H1 (cell line): ENCODE results near the gene DERL2. TPM values are rescaled to one million over a fixed set of nuclear protein-coding genes. Genes with fewer than 3 reads are reported as not detected.

ENCODE experiments used
- CTCF ChIA-PET: fragments of 300-600 bp; sonication (Branson Sonifier 250); formaldehyde crosslinking; loops from one replicate; lab custom pipeline; 2021; ENCODE audit not compliant: partially characterized antibody; lab: Charles Lee
- POLR2A ChIA-PET: fragments of 300-600 bp; sonication (Branson Sonifier 250); formaldehyde crosslinking; loops from one replicate; lab custom pipeline; 2021; ENCODE audit warnings: inconsistent platforms; ENCODE audit not compliant: partially characterized antibody; lab: Charles Lee
- DNase-seq, 2 experiments: peaks; one replicate each; pipeline versions ENCODE4 v3.0.0 to v3.0.0-alpha.2; 2010 to 2022; ENCODE audit warnings: low spot score in 2 of 2, low read depth in 1 of 2, mixed read lengths in 1 of 2
- FAIRE-seq: peaks from 2 replicates; lab custom pipeline; 2011; peaks lifted over from hg19 to GRCh38; lab: Jason Lieb, UNC
- H2AFZ ChIP-seq: 2 replicates; pipeline ENCODE4 v1.8.1; 2012; ENCODE audit warnings: low read length, inconsistent platforms
- H2AK5ac ChIP-seq: 2 replicates; pipeline ENCODE4 v1.6.1; 2013; ENCODE audit warnings: low read depth, low read length
- H2BK120ac ChIP-seq: replicated peaks from 2 replicates; pipeline ENCODE3; 2013; ENCODE audit warnings: low read depth, low read length, inconsistent platforms
- H2BK12ac ChIP-seq: 2 replicates; pipeline ENCODE4 v1.6.1; 2013; ENCODE audit warnings: low read depth, low read length
- H2BK15ac ChIP-seq: 2 replicates; pipeline ENCODE4 v1.6.1; 2013; ENCODE audit warnings: low read length
- H2BK20ac ChIP-seq: 2 replicates; pipeline ENCODE4 v1.6.1; 2013; ENCODE audit warnings: low read length
- H2BK5ac ChIP-seq: 2 replicates; pipeline ENCODE4 v1.6.1; 2013; ENCODE audit warnings: low read depth, low read length
- H3K14ac ChIP-seq: 2 replicates; pipeline ENCODE4 v1.6.1; 2013; ENCODE audit warnings: inconsistent platforms; ENCODE audit not compliant: insufficient read length
- H3K18ac ChIP-seq: 2 replicates; pipeline ENCODE4 v1.6.1; 2013; ENCODE audit warnings: low read length; ENCODE audit errors: extremely low read depth
- H3K23ac ChIP-seq: 2 replicates; pipeline ENCODE4 v1.6.1; 2013; ENCODE audit warnings: inconsistent platforms; ENCODE audit not compliant: insufficient read length
- H3K23me2 ChIP-seq: 2 replicates; pipeline ENCODE4 v1.6.1; 2013; ENCODE audit warnings: low read depth, low read length
- H3K27ac ChIP-seq: 2 replicates; pipeline ENCODE4 v1.6.1; 2011; ENCODE audit warnings: low read depth, low read length, inconsistent platforms
- H3K27me3 ChIP-seq, 4 experiments: replicated peaks in 1 of 4; 1 replicate in 1 of 4; 2 replicates in 3 of 4; pipeline versions ENCODE4 v1.6.1 to v1.8.1; 2011 to 2013; ENCODE audit warnings: low read length in 3 of 4, mild to moderate bottlenecking in 3 of 4, inconsistent platforms in 2 of 4, mixed read lengths in 2 of 4, moderate library complexity in 1 of 4; ENCODE audit not compliant: control insufficient read depth in 3 of 4, insufficient read depth in 3 of 4; ENCODE audit errors: extremely low read depth in 1 of 4
- H3K36me3 ChIP-seq, 4 experiments: 2 replicates each; pipeline versions ENCODE4 v1.6.1 to v1.8.1; 2011 to 2013; ENCODE audit warnings: mild to moderate bottlenecking in 4 of 4, low read length in 3 of 4, moderate library complexity in 2 of 4, control low read depth in 1 of 4, inconsistent platforms in 1 of 4; ENCODE audit not compliant: insufficient read depth in 4 of 4, control insufficient read depth in 2 of 4
- H3K4ac ChIP-seq: replicated peaks from 2 replicates; pipeline ENCODE3; 2013; ENCODE audit warnings: low read length, low read depth, mixed read lengths, inconsistent platforms; ENCODE audit not compliant: insufficient read length
- H3K4me1 ChIP-seq, 4 experiments: replicated peaks in 1 of 4; 1 replicate in 1 of 4; 2 replicates in 3 of 4; pipeline versions ENCODE4 v1.6.1 to v1.8.1; 2011 to 2013; ENCODE audit warnings: low read length in 3 of 4, inconsistent platforms in 2 of 4, mixed read lengths in 1 of 4; ENCODE audit not compliant: insufficient read depth in 4 of 4, control insufficient read depth in 3 of 4
- H3K4me2 ChIP-seq, 2 experiments: 2 replicates each; pipeline versions ENCODE4 v1.6.1 to v1.8.1; 2011 to 2013; ENCODE audit warnings: low read depth in 2 of 2, low read length in 2 of 2, control low read depth in 1 of 2, inconsistent platforms in 1 of 2, mild to moderate bottlenecking in 1 of 2; ENCODE audit not compliant: insufficient read depth in 1 of 2
- H3K4me3 ChIP-seq, 4 experiments: fragments of 200-600, 300-600 bp in 1 of 4; sonication (generic), shearing (Covaris generic), sonication (Bioruptor Twin) in 1 of 4; 2 replicates each; pipeline versions ENCODE4 v1.5.1 to v1.8.1; 2011 to 2016; ENCODE audit warnings: low read length in 4 of 4, low read depth in 3 of 4, control low read depth in 2 of 4, inconsistent platforms in 2 of 4, mild to moderate bottlenecking in 2 of 4, mixed read lengths in 1 of 4, moderate library complexity in 1 of 4; ENCODE audit not compliant: insufficient read depth in 2 of 4; ENCODE audit errors: extremely low read depth in 1 of 4
- H3K56ac ChIP-seq: replicated peaks from 2 replicates; pipeline ENCODE3; 2013; ENCODE audit warnings: low read depth, mild to moderate bottlenecking, mixed read lengths, low read length, inconsistent platforms; ENCODE audit not compliant: insufficient read length
- H3K79me1 ChIP-seq: 2 replicates; pipeline ENCODE4 v1.6.1; 2013; ENCODE audit warnings: low read depth, low read length, control low read depth
- H3K79me2 ChIP-seq, 2 experiments: 2 replicates each; pipeline versions ENCODE4 v1.6.1 to v1.8.1; 2012 to 2013; ENCODE audit warnings: low read length in 2 of 2, mild to moderate bottlenecking in 2 of 2, inconsistent platforms in 1 of 2; ENCODE audit not compliant: insufficient read depth in 2 of 2, control insufficient read depth in 1 of 2
- H3K9ac ChIP-seq, 4 experiments: replicated peaks in 1 of 4; 1 replicate in 1 of 4; 2 replicates in 3 of 4; pipeline versions ENCODE4 v1.6.1 to v1.8.1; 2011 to 2013; ENCODE audit warnings: low read depth in 3 of 4, low read length in 3 of 4, control low read depth in 2 of 4, mild to moderate bottlenecking in 2 of 4, moderate library complexity in 2 of 4, inconsistent platforms in 1 of 4; ENCODE audit errors: extremely low read depth in 1 of 4
- H3K9me3 ChIP-seq, 2 experiments: 2 replicates each; pipeline versions ENCODE4 v1.6.1 to v1.8.1; 2012 to 2013; ENCODE audit warnings: mild to moderate bottlenecking in 2 of 2, moderate library complexity in 2 of 2, control low read depth in 1 of 2, inconsistent platforms in 1 of 2, low read depth in 1 of 2, low read length in 1 of 2, mixed read lengths in 1 of 2; ENCODE audit not compliant: insufficient read depth in 2 of 2
- H4K20me1 ChIP-seq, 2 experiments: replicated peaks in 1 of 2; 2 replicates each; pipeline versions ENCODE3 to v1.8.1; 2011 to 2013; ENCODE audit warnings: inconsistent platforms in 2 of 2, low read length in 2 of 2, mild to moderate bottlenecking in 1 of 2; ENCODE audit not compliant: insufficient read depth in 2 of 2, control insufficient read depth in 1 of 2
- H4K5ac ChIP-seq: 2 replicates; pipeline ENCODE4 v1.6.1; 2013; ENCODE audit warnings: low read length, low read depth, mixed read lengths, inconsistent platforms; ENCODE audit not compliant: insufficient read length
- H4K8ac ChIP-seq: 2 replicates; pipeline ENCODE4 v1.8.0; 2013; ENCODE audit warnings: mild to moderate bottlenecking, moderate library complexity, low read length, inconsistent platforms; ENCODE audit not compliant: insufficient read depth; ENCODE audit errors: extremely low read depth
- H4K91ac ChIP-seq: replicated peaks from 2 replicates; pipeline ENCODE3; 2013; ENCODE audit warnings: low read length, mixed read lengths, inconsistent platforms; ENCODE audit not compliant: insufficient read length
- CTCF ChIP-seq, 3 experiments: IDR thresholded peaks; 1 replicate in 2 of 3; 2 replicates in 1 of 3; pipeline versions ENCODE4 v1.5.1 to v1.6.1; 2011; ENCODE audit warnings: low read length in 3 of 3, mild to moderate bottlenecking in 3 of 3, inconsistent platforms in 2 of 3, low read depth in 1 of 3, moderate library complexity in 1 of 3; ENCODE audit not compliant: insufficient read depth in 1 of 3; ENCODE audit errors: control extremely low read depth in 1 of 3
- KDM1A ChIP-seq: fragments of 200-600, 300-600 bp; sonication (generic); IDR thresholded peaks from 2 replicates; pipeline ENCODE4 v1.7.1; 2016; ENCODE audit warnings: mild to moderate bottlenecking, low read length, borderline replicate concordance
- WGBS, 2 experiments: shearing (Covaris generic) in 1 of 2; methylation state at CpG; one replicate each; pipeline versions ENCODE4 v1.1.6 to v1.1.7; 2013 to 2015; ENCODE audit warnings: low lambda C conversion rate in 2 of 2, mixed read lengths in 2 of 2, inconsistent platforms in 1 of 2, low coverage in 1 of 2, missing lambda C conversion rate in 1 of 2; ENCODE audit not compliant: insufficient replicate concordance in 2 of 2, insufficient coverage in 1 of 2, insufficient read length in 1 of 2; ENCODE audit errors: extremely low coverage in 1 of 2, missing lambda C conversion rate in 1 of 2; 5-methylcytosine and 5-hydroxymethylcytosine counted together
- polyA plus RNA-seq, 7 experiments: library from polyadenylated mRNA; depleted of rRNA in 3 of 7; stranded (reverse) in 5 of 7; unstranded in 2 of 7; fragments of >200 nt in 5 of 7; fragments of 200-250 nt in 2 of 7; gene quantifications; 1 replicate in 5 of 7; 2 replicates in 1 of 7; 4 replicates in 1 of 7; pipeline versions ENCODE4 v1.2.1 to v1.2.3, GENCODE V29; 2011 to 2013; ENCODE audit warnings: missing spikeins in 2 of 7, mixed read lengths in 2 of 7
- total RNA-seq: library from RNA; stranded (reverse); fragmentation: NEBNext Ultra II Directional; extraction: Animal tissue kit (Norgen Biotek cat#: 25700); gene quantifications from 2 replicates; pipeline ENCODE4 v1.2.1, GENCODE V29; 2021

Gene DERL2
- total and polyA plus RNA-seq, 2 of the 8 experiments (the other 6 are each of a cell fraction or from before 2014, with no cell fraction given) = 55.3 to 58.4 TPM

DNA sequence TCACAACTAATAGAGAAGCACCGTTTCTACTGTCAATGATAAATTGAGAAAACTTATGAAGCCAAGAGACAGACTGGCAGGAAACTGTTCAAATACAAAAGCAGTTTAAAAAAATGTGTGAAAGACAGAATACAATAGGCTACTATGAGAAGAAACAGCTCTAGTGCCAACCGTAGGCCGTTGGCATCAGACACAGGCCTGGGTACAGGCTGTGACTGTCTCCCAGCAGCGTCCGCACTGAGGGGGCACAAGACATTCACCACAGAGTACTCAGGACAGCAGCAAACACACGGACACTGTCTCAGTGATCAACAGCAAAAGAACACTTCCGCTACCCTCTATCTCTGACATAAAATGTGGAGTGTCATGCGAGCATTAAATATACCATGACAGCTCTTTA lies 39.2 kb downstream of the DERL2 start:
- H4K91ac ChIP-seq = no peak overlapping the region
- no peak overlapping the region for H3K4ac ChIP-seq
- POLR2A ChIA-PET = interaction anchor here (0.9 to 21.2 kb wide), 3 partner anchors 9 to 18 kb away, joined by 3 to 228 read pairs (median 4); no protein-coding TSS in a partner anchor
- 93% methylated on average over 8 of the region's 8 CpGs; no CpG with 5 or more reads in 1 of the 2 experiments for WGBS, 2 experiments
- H2BK15ac ChIP-seq = no peak overlapping the region
- H3K4me3 ChIP-seq = no peak overlapping the region
- H3K79me2 ChIP-seq = peaks cover 0 to 10% of the 10 kb centered on the region in 2 experiments; a peak in 1 of 4 replicates
- FAIRE-seq (no peak), DNase-seq (no peak)
- H3K36me3 ChIP-seq = peaks cover 22 to 73% (median 65%) of the 10 kb centered on the region in 4 experiments
- H2AK5ac ChIP-seq = no peak overlapping the region
- no peak overlapping the region for H3K4me2 ChIP-seq
- H2BK5ac ChIP-seq = no peak overlapping the region
- H4K8ac ChIP-seq = no peak overlapping the region
- no peak overlapping the region for H3K23ac ChIP-seq
- H3K27ac ChIP-seq = no peak overlapping the region
- H3K9ac ChIP-seq = no peak overlapping the region
- no peak overlapping the region for H3K56ac ChIP-seq
- no peak for TF ChIP-seq CTCF (IDR thresholded peaks at IDR 0.05; ENCODE audit: control extremely low read depth in 1 of 3, insufficient read depth in 1 of 3, low read depth in 1 of 3, low read length in 3 of 3)
- TF ChIP-seq KDM1A = no peak
- H2BK12ac ChIP-seq = no peak overlapping the region
- peaks cover 9% of the 10 kb centered on the region for H3K79me1 ChIP-seq
- no peak overlapping the region for H4K5ac ChIP-seq
- H3K18ac ChIP-seq = no peak overlapping the region
- H2BK120ac ChIP-seq = no peak overlapping the region
- no peaks in the 10 kb centered on the region for H3K27me3 ChIP-seq
- H3K14ac ChIP-seq = no peak overlapping the region
- H3K4me1 ChIP-seq = no peaks in the 10 kb centered on the region
- H3K9me3 ChIP-seq = no peaks in the 10 kb centered on the region
- H2BK20ac ChIP-seq = no peak overlapping the region
- H3K23me2 ChIP-seq = no peaks in the 10 kb centered on the region
- H2AFZ ChIP-seq = no peak overlapping the region
- peaks cover 3 to 14% of the 10 kb centered on the region in 2 experiments for H4K20me1 ChIP-seq
- CTCF ChIA-PET = interaction anchor here (2.5 kb wide), 1 partner anchor 8 kb away, joined by 16 read pairs; the partner anchor contains the start of gene C1QBP
